Measurements from ENCODE around the gene TNFAIP8L1. TPM values are rescaled to one million over a fixed set of nuclear protein-coding genes. Genes with fewer than 3 reads are reported as not detected.

TNFAIP8L1 gene
- total and polyA plus RNA-seq, 2 of the 8 experiments (the other 6 are each of a cell fraction or from before 2014, with no cell fraction given), result 3.2 to 6.1 TPM

- Histone ChIP-seq H3K4me2 (ENCODE audit: insufficient read depth in 1 of 2, low read depth in 2 of 2, low read length in 2 of 2) (no peak overlapping the region), H2BK5ac (ENCODE audit: low read depth, low read length) (no peak overlapping the region), H4K8ac (ENCODE audit: extremely low read depth, insufficient read depth, low read length) (peak overlapping the region; percentile 57; the same call in 1 of the 2 replicates), H3K36me3 (ENCODE audit: control insufficient read depth in 2 of 4, insufficient read depth in 4 of 4, low read length in 3 of 4) (peaks cover 10 to 52% (median 21%) of the 10 kb centered on the region in 4 experiments), H3K23ac (ENCODE audit: insufficient read length) (no peak overlapping the region), H3K9me3 (ENCODE audit: insufficient read depth in 2 of 2, low read depth in 1 of 2, low read length in 1 of 2) (no peaks in the 10 kb centered on the region), H3K79me1 (ENCODE audit: low read depth, low read length) (no peaks in the 10 kb centered on the region), H2BK20ac (ENCODE audit: low read length) (no peak overlapping the region), H3K56ac (replicated peaks; ENCODE audit: insufficient read length, low read depth, low read length) (no peak overlapping the region), H3K4me1 (replicated peaks in 1 of 4; ENCODE audit: control insufficient read depth in 3 of 4, insufficient read depth in 4 of 4, low read length in 3 of 4) (no peaks in the 10 kb centered on the region), H3K4ac (replicated peaks; ENCODE audit: insufficient read length, low read depth, low read length) (no peak overlapping the region), H2AFZ (ENCODE audit: low read length) (no peak overlapping the region), H3K23me2 (ENCODE audit: low read depth, low read length) (no peaks in the 10 kb centered on the region), H4K91ac (replicated peaks; ENCODE audit: insufficient read length, low read length) (no peak overlapping the region), H2BK12ac (ENCODE audit: low read depth, low read length) (no peak overlapping the region), H4K20me1 (replicated peaks in 1 of 2; ENCODE audit: control insufficient read depth in 1 of 2, insufficient read depth in 2 of 2, low read length in 2 of 2) (peaks cover 0 to 10% of the 10 kb centered on the region in 2 experiments), H2BK15ac (ENCODE audit: low read length) (no peak overlapping the region), H2BK120ac (replicated peaks; ENCODE audit: low read depth, low read length) (no peak overlapping the region), H3K27ac (ENCODE audit: low read depth, low read length) (no peak overlapping the region), H3K27me3 (replicated peaks in 1 of 4; ENCODE audit: control insufficient read depth in 3 of 4, extremely low read depth in 1 of 4, insufficient read depth in 3 of 4, low read length in 3 of 4) (no peaks in the 10 kb centered on the region), H3K18ac (ENCODE audit: extremely low read depth, low read length) (no peak overlapping the region), H4K5ac (ENCODE audit: insufficient read length, low read depth, low read length) (no peak overlapping the region), H2AK5ac (ENCODE audit: low read depth, low read length) (no peak overlapping the region), H3K79me2 (ENCODE audit: control insufficient read depth in 1 of 2, insufficient read depth in 2 of 2, low read length in 2 of 2) (no peaks in the 10 kb centered on the region), H3K4me3 (ENCODE audit: extremely low read depth in 1 of 4, insufficient read depth in 2 of 4, low read depth in 3 of 4, low read length in 4 of 4) (no peak overlapping the region), H3K9ac (replicated peaks in 1 of 4; ENCODE audit: extremely low read depth in 1 of 4, low read depth in 3 of 4, low read length in 3 of 4) (no peak overlapping the region), H3K14ac (ENCODE audit: insufficient read length) (no peak overlapping the region)
- DNase-seq (ENCODE audit: low read depth in 1 of 2, low spot score in 2 of 2), result no peak
- POLR2A ChIA-PET (ENCODE audit: partially characterized antibody), result interaction anchor here (0.5 to 1.8 kb wide), 2 partner anchors 7 to 729 kb away, joined by 4 to 5 read pairs; no protein-coding TSS in a partner anchor
- WGBS, 2 experiments (ENCODE audit: extremely low coverage in 1 of 2, insufficient coverage in 1 of 2, insufficient read length in 1 of 2, insufficient replicate concordance in 2 of 2, low coverage in 1 of 2, low lambda C conversion rate in 2 of 2, missing lambda C conversion rate in 1 of 2), result 93% methylated on average over 32 of the region's 33 CpGs; no CpG with 5 or more reads in 1 of the 2 experiments
- no peak for FAIRE-seq
- CTCF ChIA-PET (ENCODE audit: partially characterized antibody), result interaction anchor here (0.7 to 1.2 kb wide), 4 partner anchors 29 to 175 kb away, joined by 3 to 6 read pairs (median 3); no protein-coding TSS in a partner anchor
- TF ChIP-seq KDM4A (IDR thresholded peaks at IDR 0.05; ENCODE audit: low read depth, low read length, severe bottlenecking) (no peak), SP4 (IDR thresholded peaks at IDR 0.05; ENCODE audit: low read length) (no peak), SIRT6 (IDR thresholded peaks at IDR 0.05; ENCODE audit: low read length) (no peak), TEAD4 (IDR thresholded peaks at IDR 0.05; ENCODE audit: low read depth, low read length) (no peak), RAD21 (IDR thresholded peaks at IDR 0.05 in 1 of 2, conservative IDR thresholded peaks at IDR 0.05 in 1 of 2; ENCODE audit: low read depth in 2 of 2, low read length in 2 of 2) (no peak), BACH1 (IDR thresholded peaks at IDR 0.05; ENCODE audit: low read length) (no peak), E2F6 (IDR thresholded peaks at IDR 0.05) (no peak), NRF1 (IDR thresholded peaks at IDR 0.05; ENCODE audit: low read depth, low read length) (no peak), RBBP5 (IDR thresholded peaks at IDR 0.05; ENCODE audit: borderline replicate concordance, low read depth, low read length) (no peak)
- TF ChIP-seq, protein P1, sequence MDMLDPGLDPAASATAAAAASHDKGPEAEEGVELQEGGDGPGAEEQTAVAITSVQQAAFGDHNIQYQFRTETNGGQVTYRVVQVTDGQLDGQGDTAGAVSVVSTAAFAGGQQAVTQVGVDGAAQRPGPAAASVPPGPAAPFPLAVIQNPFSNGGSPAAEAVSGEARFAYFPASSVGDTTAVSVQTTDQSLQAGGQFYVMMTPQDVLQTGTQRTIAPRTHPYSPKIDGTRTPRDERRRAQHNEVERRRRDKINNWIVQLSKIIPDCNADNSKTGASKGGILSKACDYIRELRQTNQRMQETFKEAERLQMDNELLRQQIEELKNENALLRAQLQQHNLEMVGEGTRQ (IDR thresholded peaks at IDR 0.05; ENCODE audit: low read length), result no peak
Measured at GRCh38 chr19:4699826-4700692, 60.7 kb downstream of the TNFAIP8L1 start.
